Peyer's patch (tissue), 4 donors: ENCODE data around the gene OSBPL5.

Experiments used
- POLR2A ChIP-seq, 2 donors: fragments of 450-650 bp; IDR thresholded peaks; one replicate each; pipeline ENCODE4 v1.5.1; 2017; ENCODE audit warnings: antibody characterized with exemption in 2 of 2, mild to moderate bottlenecking in 2 of 2, moderate library complexity in 2 of 2
- TF ChIP-seq, protein P1 (sequence below), 6 experiments: fragments of 450-650 bp in 4 of 6; fragments of 200-600 bp in 2 of 6; sonication (generic) in 1 of 6; IDR thresholded peaks; one replicate each; pipeline ENCODE4 v1.5.1; 2017 to 2019; ENCODE audit warnings: antibody characterized with exemption in 6 of 6, mild to moderate bottlenecking in 3 of 6, moderate library complexity in 1 of 6

DNA sequence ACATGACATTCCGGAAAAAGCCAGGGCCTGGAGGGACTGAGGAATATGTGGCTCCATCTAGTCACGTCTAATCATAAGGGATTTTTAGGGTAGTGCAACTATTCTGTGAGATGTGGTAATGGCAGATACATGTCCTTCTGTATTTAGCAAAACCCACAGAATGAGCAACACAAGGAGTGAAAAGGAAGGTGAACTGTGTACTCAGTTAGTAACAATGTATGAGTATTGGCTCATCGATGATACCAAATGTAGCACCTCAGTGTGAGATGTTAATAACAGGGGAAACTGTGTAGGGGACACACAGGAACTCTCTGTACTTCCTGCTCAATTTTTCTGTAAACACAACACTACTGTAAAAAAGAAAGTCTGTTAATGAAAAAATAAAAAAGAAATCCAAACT, 65.9 kb downstream of the OSBPL5 start:
- no peak for TF ChIP-seq POLR2A (IDR thresholded peaks at IDR 0.05)
- TF ChIP-seq, protein P1, sequence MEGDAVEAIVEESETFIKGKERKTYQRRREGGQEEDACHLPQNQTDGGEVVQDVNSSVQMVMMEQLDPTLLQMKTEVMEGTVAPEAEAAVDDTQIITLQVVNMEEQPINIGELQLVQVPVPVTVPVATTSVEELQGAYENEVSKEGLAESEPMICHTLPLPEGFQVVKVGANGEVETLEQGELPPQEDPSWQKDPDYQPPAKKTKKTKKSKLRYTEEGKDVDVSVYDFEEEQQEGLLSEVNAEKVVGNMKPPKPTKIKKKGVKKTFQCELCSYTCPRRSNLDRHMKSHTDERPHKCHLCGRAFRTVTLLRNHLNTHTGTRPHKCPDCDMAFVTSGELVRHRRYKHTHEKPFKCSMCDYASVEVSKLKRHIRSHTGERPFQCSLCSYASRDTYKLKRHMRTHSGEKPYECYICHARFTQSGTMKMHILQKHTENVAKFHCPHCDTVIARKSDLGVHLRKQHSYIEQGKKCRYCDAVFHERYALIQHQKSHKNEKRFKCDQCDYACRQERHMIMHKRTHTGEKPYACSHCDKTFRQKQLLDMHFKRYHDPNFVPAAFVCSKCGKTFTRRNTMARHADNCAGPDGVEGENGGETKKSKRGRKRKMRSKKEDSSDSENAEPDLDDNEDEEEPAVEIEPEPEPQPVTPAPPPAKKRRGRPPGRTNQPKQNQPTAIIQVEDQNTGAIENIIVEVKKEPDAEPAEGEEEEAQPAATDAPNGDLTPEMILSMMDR (IDR thresholded peaks at IDR 0.05) = no peak
